GM19240 (cell line): ENCODE measurements around the gene METTL16.
"Not testable (repeated sequence)": the region's sequence is repeated elsewhere in the genome, so short reads cannot be mapped to it uniquely, and the experiment has no call there.

ENCODE experiments used
- DNase-seq: peaks from one replicate; pipeline ENCODE4 v3.0.0; 2011; ENCODE audit warnings: low spot score; ENCODE audit not compliant: insufficient read length

Gene METTL16

GRCh38 chr17:2450016-2450650 lies 61.6 kb downstream of the METTL16 start:
- DNase-seq = no peak

DNA sequence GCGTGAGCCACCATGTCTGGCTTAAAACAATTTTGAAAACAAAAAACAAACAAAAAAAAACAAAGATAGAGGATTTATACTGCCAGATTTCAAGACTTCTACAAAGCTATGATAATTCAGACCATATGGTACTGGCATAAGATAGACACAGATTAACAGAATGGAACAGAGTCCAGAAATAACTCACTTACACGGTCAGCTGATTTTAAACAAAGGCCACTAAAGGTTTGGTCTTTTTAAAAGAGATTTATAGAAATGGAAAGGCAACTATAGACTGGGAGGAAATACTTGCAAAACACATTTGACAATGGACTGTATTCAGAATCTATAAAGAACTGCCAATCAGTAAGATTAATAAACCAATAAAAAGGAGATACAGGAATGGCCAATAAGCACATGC lies 62.2 kb downstream of the METTL16 start:
- no peak for DNase-seq

DNA sequence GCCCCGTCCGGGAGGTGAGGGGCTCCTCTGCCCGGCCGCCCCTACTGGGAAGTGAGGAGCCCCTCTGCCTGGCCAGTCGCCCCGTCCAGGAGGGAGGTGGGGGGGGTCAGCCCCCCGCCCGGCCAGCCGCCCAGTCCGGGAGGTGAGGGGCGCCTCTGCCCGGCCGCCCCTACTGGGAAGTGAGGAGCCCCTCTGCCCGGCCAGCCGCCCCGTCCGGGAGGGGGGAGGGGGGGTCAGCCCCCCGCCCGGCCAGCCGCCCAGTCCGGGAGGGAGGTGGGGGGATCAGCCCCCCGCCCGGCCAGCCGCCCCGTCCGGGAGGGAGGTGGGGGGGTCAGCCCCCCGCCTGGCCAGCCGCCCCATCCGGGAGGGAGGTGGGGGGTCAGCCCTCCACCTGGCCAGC lies 64.2 kb downstream of the METTL16 start:
- DNase-seq = not testable (repeated sequence)

- DNase-seq = no peak
Measured at GRCh38 chr17:2445638-2446037, 66.0 kb downstream of the METTL16 start.

- no peak for DNase-seq
Measured at GRCh38 chr17:2444382-2444781, 67.3 kb downstream of the METTL16 start.

DNA sequence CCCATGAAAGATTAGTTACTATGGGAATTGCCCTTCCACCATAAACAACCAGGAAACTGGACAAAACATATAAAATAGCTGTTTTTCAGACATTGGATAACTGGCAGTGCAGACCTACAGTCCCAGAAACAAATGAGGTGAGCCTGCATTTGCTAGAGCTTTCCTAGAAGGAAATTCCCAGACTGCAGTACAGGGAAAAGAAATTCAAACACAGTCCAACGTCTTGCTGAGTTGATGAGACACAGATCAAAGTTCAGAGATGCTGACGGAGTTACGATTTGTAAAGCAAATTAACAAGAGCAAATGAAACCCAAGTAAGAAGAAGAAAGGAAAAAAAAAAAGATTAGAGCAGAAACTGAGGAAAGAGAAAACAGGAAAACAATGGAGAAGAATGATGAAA lies 69.5 kb downstream of the METTL16 start:
- no peak for DNase-seq

DNA sequence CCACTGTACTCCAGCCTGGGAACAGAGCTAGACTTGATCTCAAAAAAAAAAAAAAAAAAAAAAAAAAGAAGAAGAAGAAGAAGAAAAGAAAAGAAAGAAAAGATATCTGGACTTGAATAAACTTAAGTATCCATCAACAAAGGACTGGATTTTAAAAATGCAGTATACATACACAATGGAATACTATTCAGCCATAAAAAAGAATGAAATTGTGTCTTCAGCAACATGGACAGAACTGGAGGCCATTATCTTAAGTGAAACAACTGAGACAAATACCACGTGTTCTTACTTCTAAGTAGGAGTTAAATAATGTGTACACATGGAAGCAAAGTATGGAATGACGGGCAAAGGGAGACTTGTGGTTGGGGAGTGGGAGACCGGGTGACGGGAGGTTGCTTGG lies 70.8 kb downstream of the METTL16 start:
- DNase-seq = no peak

DNA sequence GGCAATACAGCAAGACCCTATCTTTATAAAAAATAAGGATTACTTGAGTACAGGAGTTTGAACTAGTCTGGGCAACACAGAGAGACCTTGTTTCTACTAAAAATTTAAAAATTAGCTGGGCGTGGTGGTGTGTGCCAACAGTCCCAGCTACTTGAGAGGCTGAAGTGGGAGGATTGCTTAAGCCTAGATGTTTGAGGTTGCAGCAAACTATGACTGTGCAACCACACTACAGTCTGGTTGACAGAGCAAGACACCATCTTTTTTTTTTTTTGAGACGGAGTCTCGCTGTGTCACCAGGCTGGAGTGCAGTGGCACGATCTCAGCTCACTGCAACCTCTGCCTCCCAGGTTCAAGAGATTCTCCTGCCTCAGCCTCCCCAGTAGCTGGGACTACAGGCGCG lies 71.7 kb downstream of the METTL16 start:
- DNase-seq = not testable (repeated sequence)

GRCh38 chr17:2438823-2439222 lies 72.9 kb downstream of the METTL16 start:
- DNase-seq = no peak

- DNase-seq = no peak
Measured at GRCh38 chr17:2436316-2436905, 75.3 kb downstream of the METTL16 start.

DNA sequence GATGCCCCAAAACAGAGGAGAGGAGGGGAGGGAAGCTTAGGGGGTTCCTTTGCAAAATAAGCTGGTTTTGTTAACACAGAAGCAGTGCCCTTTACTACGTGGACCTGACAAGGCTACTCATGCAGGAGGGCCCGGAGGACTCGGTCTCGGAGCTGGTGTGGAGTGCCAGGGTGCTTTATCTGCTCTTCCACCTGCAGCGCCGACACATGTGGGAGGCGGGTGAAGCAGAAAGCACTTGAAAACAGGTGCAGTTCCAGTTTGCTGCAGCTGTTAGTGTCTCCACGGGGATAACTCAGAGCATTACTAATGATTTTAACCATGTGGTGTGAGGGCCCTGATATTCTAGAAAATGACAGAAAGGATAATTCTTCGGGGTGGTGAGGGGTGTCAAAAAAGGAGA lies 75.8 kb downstream of the METTL16 start:
- no peak for DNase-seq

DNA sequence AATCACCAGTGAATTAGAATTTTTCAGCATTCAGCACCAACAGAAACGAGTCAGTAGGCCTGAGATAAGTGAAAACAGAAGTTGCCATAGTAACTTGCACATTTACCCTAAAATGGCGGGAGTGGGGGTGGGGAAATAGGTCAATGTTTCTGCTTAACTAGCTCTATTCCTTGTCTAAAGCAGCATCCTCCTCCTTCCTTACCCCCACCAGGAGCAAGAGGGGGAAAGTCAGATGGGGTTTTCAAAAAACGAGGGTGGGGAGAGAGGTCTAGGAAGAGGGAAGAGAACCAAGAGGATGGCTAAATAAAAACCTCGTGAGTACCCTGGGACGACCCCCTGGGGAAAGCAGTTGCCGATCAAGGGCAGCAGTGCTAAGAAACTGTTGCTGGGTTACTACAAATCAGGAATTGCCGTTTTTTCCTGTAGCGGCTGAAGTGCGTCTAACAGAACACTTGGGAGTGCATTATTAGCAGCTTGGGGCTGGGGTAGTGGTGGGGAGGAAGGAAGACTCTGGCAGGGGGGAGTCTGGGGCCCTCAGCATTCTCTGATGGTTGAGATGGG lies 76.4 kb downstream of the METTL16 start:
- no peak for DNase-seq

DNA sequence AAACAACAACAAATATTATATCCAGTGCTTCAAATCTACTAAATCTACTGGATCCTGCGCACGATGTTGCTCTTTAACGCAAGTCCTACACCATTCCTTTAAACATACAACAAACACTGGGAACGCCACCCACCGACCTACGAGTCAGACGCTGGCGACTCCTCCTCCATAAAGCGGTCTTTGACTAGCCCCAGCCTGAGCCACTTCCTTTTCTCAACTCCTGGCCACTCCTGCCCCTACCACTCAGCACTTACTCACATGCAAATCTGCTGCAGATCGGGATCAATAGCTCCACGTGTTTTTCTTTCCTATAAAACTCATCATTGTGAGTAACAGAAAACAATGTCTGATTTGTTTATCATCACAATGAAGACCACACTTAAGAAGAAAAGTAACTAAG lies 78.0 kb downstream of the METTL16 start:
- no peak for DNase-seq

GRCh38 chr17:2427910-2428309 lies 83.8 kb downstream of the METTL16 start:
- no peak for DNase-seq

- no peak for DNase-seq
Measured at GRCh38 chr17:2427215-2427614, 84.5 kb downstream of the METTL16 start.

- DNase-seq = no peak
Measured at GRCh38 chr17:2423271-2423670, 88.4 kb downstream of the METTL16 start.

- no peak for DNase-seq
Measured at GRCh38 chr17:2421315-2422147, 90.2 kb downstream of the METTL16 start.

DNA sequence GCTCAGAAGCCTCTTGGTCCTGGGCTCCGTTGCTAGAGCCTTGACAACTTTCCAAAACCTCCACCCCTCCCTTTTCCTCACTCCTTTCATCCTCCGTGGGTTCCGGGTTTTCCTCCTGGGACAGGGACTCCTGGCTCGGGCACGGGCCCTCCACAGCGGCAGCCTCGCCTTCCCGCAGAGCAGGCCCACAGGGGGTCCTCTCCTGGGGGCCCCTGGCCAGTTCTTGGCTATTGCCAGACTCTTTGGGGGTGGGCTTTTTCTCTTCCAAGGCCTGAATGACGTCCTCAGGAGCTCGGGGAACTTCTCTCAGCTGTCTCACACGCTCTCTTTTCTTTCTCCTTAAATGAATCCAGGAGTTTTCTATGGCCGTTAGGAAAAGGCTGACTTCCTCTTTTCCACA lies 91.5 kb downstream of the METTL16 start:
- DNase-seq = no peak

GRCh38 chr17:2419486-2419885 lies 92.2 kb downstream of the METTL16 start:
- no peak for DNase-seq

GRCh38 chr17:2418572-2418971 lies 93.1 kb downstream of the METTL16 start:
- DNase-seq = no peak

- peak; percentile 86 for DNase-seq
Measured at GRCh38 chr17:2416010-2416734, 95.5 kb downstream of the METTL16 start.

GRCh38 chr17:2415081-2415480 lies 96.6 kb downstream of the METTL16 start:
- DNase-seq = no peak
